ENCODE results near the gene TREX2.
"Not testable (repeated sequence)": the region's sequence is repeated elsewhere in the genome, so short reads cannot be mapped to it uniquely, and the experiment has no call there.

TREX2 gene

GRCh38 chrX:153405426-153405825 lies 40.4 kb downstream of the TREX2 start:
- no peak for DNase-seq

GRCh38 chrX:153404333-153404732 lies 41.5 kb downstream of the TREX2 start:
- not testable (repeated sequence) for DNase-seq

GRCh38 chrX:153401133-153401764 lies 44.6 kb downstream of the TREX2 start, which contains the start of gene PNMA6E:
Gene PNMA6E, minus strand, starts transcription at chrX:153401350. Its CDS starts 2,501 bp downstream, at chrX:153398849.
- DNase-seq, result no peak

GRCh38 chrX:153400146-153401132 lies 45.4 kb downstream of the TREX2 start:
- DNase-seq, result no peak

- no peak for DNase-seq
These were observed 47.4 kb downstream of the TREX2 start for GRCh38 chrX:153398275-153398960.

GRCh38 chrX:153397256-153397960 lies 48.4 kb downstream of the TREX2 start:
- no peak for DNase-seq

GRCh38 chrX:153396320-153397195 lies 49.3 kb downstream of the TREX2 start:
- no peak for DNase-seq

- DNase-seq, result no peak
These were observed 50.1 kb downstream of the TREX2 start for GRCh38 chrX:153395613-153396319.

GRCh38 chrX:153394612-153395011 lies 51.2 kb downstream of the TREX2 start:
- no peak for DNase-seq

Measured in NCI-H774 (cell line).